Measurements from ENCODE around the gene ID3. TPM values are rescaled to one million over a fixed set of nuclear protein-coding genes. Genes with fewer than 3 reads are reported as not detected.

The ID3 gene
- total and polyA plus RNA-seq, 9 of the 15 experiments (the other 6 are each of a cell fraction or from before 2014, with no cell fraction given): 6.8 to 59.8 (median 23.5) TPM

- DNase-seq (ENCODE audit: extremely low read depth in 1 of 4, low spot score in 3 of 4) (peak; percentile 94 to 98 (median 96)), FAIRE-seq (peak; percentile 96), ATAC-seq (peak; percentile 98)
- Histone ChIP-seq H3K27ac (ENCODE audit: extremely low read depth, low read depth, low read length) (peak overlapping the region; percentile 37; the same call in 1 of the 3 replicates), H2AFZ (ENCODE audit: low read depth, low read length) (peak overlapping the region; percentile 97), H4K20me1 (replicated peaks; ENCODE audit: control insufficient read depth, insufficient read depth, low read length) (no peaks in the 10 kb centered on the region), H3K27me3 (ENCODE audit: control insufficient read depth in 2 of 2, insufficient read depth in 2 of 2, low read length in 2 of 2) (no peaks in the 10 kb centered on the region), H3K4me2 (ENCODE audit: insufficient read depth, low read length) (peak overlapping the region; percentile 79), H3K79me2 (ENCODE audit: control insufficient read depth, insufficient read depth, low read length) (no peaks in the 10 kb centered on the region), H3K9ac (ENCODE audit: insufficient read depth in 1 of 2, low read depth in 2 of 2, low read length in 2 of 2) (peak overlapping the region; percentile 37 to 46; a peak in 3 of 4 replicates), H3K9me1 (ENCODE audit: control insufficient read depth, insufficient read depth, low read length) (no peaks in the 10 kb centered on the region), H3K36me3 (ENCODE audit: control insufficient read depth, insufficient read depth, low read length) (no peaks in the 10 kb centered on the region), H3K9me3 (replicated peaks; ENCODE audit: control insufficient read depth, insufficient read depth, low read depth, low read length) (no peaks in the 10 kb centered on the region), H3K4me3 (0 out of 2 replicates have a peak overlapping the region, but pooled peaks have one; percentile 7), H3K4me1 (replicated peaks in 1 of 2; ENCODE audit: control insufficient read depth in 2 of 2, insufficient read depth in 2 of 2, low read length in 2 of 2) (peaks cover 7 to 8% of the 10 kb centered on the region in 2 experiments; a peak in 4 of 5 replicates)
- CTCF ChIA-PET (ENCODE audit: low intra/inter-chr PET ratio): interaction anchor here (0.6 to 2.8 kb wide), 6 partner anchors 42 to 563 kb away, joined by 3 to 25 read pairs (median 8); partner anchors contain the start of gene HTR1D
- intact Hi-C loops (cut with micrococcal nuclease) (loop anchor here (1.0 to 10.0 kb wide), 7 partner anchors 42 to 565 kb away; partner anchors contain the start of genes HNRNPR, HTR1D, LACTBL1 and TCEA3), in situ Hi-C loops (cut with MboI) (loop anchor here (10.0 kb wide), 2 partner anchors 325 to 565 kb away; partner anchors contain the start of genes HTR1D and LACTBL1)
- no TSS peak for BruUV-seq (replicated peaks)
- WGBS (ENCODE audit: insufficient coverage, low coverage, missing lambda C conversion rate): 4% methylated on average over 16 of the region's 16 CpGs
- POLR2A ChIA-PET: interaction anchor here (0.6 to 1.3 kb wide), 17 partner anchors 9 to 365 kb away, joined by 3 to 5 read pairs (median 3); partner anchors contain the start of genes E2F2, HNRNPR, ID3 and RPL11
- peak; percentile 93 for TF ChIP-seq ZBTB33 (CRISPR knock-in tag; IDR thresholded peaks at IDR 0.05)
- no peak for TF ChIP-seq RUNX1 (IDR thresholded peaks at IDR 0.05; ENCODE audit: low read depth)
- TF ChIP-seq ARID4B (CRISPR knock-in tag; IDR thresholded peaks at IDR 0.05): no peak
These were observed 19.5 kb downstream of the ID3 start for GRCh38 chr1:23539698-23540266.
